Stimulated activated CD8-positive, alpha-beta memory T cell treated with anti-CD3 and anti-CD28 coated beads, Interleukin-7, amount 100 ng/mL, for 4 hours (primary cell): ENCODE data around the gene C9.
"Not testable (repeated sequence)": the region's sequence is repeated elsewhere in the genome, so short reads cannot be mapped to it uniquely, and the experiment has no call there.

Experiments
- DNase-seq, 2 donors: peaks; one replicate each; pipeline ENCODE4 v3.0.0-alpha.2; 2020; ENCODE audit warnings: low read depth in 2 of 2

The C9 gene

GRCh38 chr5:39331861-39332381, 32.4 kb downstream of the C9 start:
- no peak for DNase-seq

- DNase-seq: no peak
These were observed 35.6 kb downstream of the C9 start for GRCh38 chr5:39328731-39329130.

GRCh38 chr5:39323542-39323941, 40.8 kb downstream of the C9 start:
- DNase-seq: no peak

- DNase-seq: no peak
These were observed 44.9 kb downstream of the C9 start for GRCh38 chr5:39319395-39319794.

- DNase-seq: not testable (repeated sequence)
These were observed 47.8 kb downstream of the C9 start for GRCh38 chr5:39316464-39316863.

- no peak for DNase-seq
These were observed 48.3 kb downstream of the C9 start for GRCh38 chr5:39315995-39316394.

- no peak for DNase-seq
These were observed 49.7 kb downstream of the C9 start for GRCh38 chr5:39314591-39314990.

- DNase-seq: no peak
These were observed 54.8 kb downstream of the C9 start for GRCh38 chr5:39309534-39309933.

- DNase-seq: no peak
These were observed 61.8 kb downstream of the C9 start for GRCh38 chr5:39302472-39302871.

GRCh38 chr5:39301406-39301805, 62.9 kb downstream of the C9 start:
- DNase-seq: no peak

- DNase-seq: no peak
These were observed 64.3 kb downstream of the C9 start for GRCh38 chr5:39299962-39300361.

- no peak for DNase-seq
These were observed 69.6 kb downstream of the C9 start for GRCh38 chr5:39294736-39295135.

- no peak for DNase-seq
These were observed 79.7 kb downstream of the C9 start for GRCh38 chr5:39284552-39284951.

GRCh38 chr5:39283231-39283818, 81.0 kb downstream of the C9 start:
- peak; percentile 12 to 40 for DNase-seq

GRCh38 chr5:39282561-39282960, 81.7 kb downstream of the C9 start:
- DNase-seq: no peak

- DNase-seq: not testable (repeated sequence)
These were observed 88.4 kb downstream of the C9 start for GRCh38 chr5:39275865-39276264.

GRCh38 chr5:39274398-39275085, 89.8 kb downstream of the C9 start:
- no peak for DNase-seq

- DNase-seq: no peak
These were observed 90.9 kb downstream of the C9 start for GRCh38 chr5:39273314-39273954.

- not testable (repeated sequence) for DNase-seq
These were observed 91.4 kb downstream of the C9 start for GRCh38 chr5:39272869-39273231.

- peak in 1 of 2 donors; percentile 6 for DNase-seq
These were observed 94.0 kb downstream of the C9 start for GRCh38 chr5:39270225-39270848.

- no peak for DNase-seq
These were observed 97.1 kb downstream of the C9 start for GRCh38 chr5:39267186-39267585.

- DNase-seq: no peak
These were observed 97.9 kb downstream of the C9 start for GRCh38 chr5:39266442-39266841.

GRCh38 chr5:39264528-39264927, 99.8 kb downstream of the C9 start:
- DNase-seq: no peak
